ENCODE measurements around the gene FAM81B.

FAM81B gene

GRCh38 chr5:95403996-95404395 is 12.8 kb downstream of the FAM81B start:
- Histone ChIP-seq H3K36me3 (ENCODE audit: control insufficient read depth in 1 of 2, insufficient read depth in 2 of 2, low read length in 2 of 2) (no peaks in the 10 kb centered on the region), H3K9me3 (ENCODE audit: control insufficient read depth in 1 of 2, low read length in 2 of 2) (no peaks in the 10 kb centered on the region), H3K4me1 (ENCODE audit: control insufficient read depth in 1 of 2, insufficient read depth in 2 of 2, low read length in 2 of 2) (no peaks in the 10 kb centered on the region), H3K4me3 (ENCODE audit: low read depth in 1 of 2, low read length in 2 of 2) (no peak overlapping the region), H3K27me3 (ENCODE audit: low read depth, low read length) (no peaks in the 10 kb centered on the region), H3K27ac (ENCODE audit: low read length) (no peak overlapping the region)

- Histone ChIP-seq H3K27me3 (ENCODE audit: low read depth, low read length) (no peaks in the 10 kb centered on the region), H3K27ac (ENCODE audit: low read length) (no peak overlapping the region), H3K4me1 (ENCODE audit: control insufficient read depth in 1 of 2, insufficient read depth in 2 of 2, low read length in 2 of 2) (no peaks in the 10 kb centered on the region), H3K36me3 (ENCODE audit: control insufficient read depth in 1 of 2, insufficient read depth in 2 of 2, low read length in 2 of 2) (no peaks in the 10 kb centered on the region), H3K4me3 (ENCODE audit: low read depth in 1 of 2, low read length in 2 of 2) (no peak overlapping the region), H3K9me3 (ENCODE audit: control insufficient read depth in 1 of 2, low read length in 2 of 2) (no peaks in the 10 kb centered on the region)
Observed at GRCh38 chr5:95406426-95407090, 15.4 kb downstream of the FAM81B start.

- Histone ChIP-seq H3K27me3 (ENCODE audit: low read depth, low read length) (no peaks in the 10 kb centered on the region), H3K4me3 (ENCODE audit: low read depth in 1 of 2, low read length in 2 of 2) (no peak overlapping the region), H3K9me3 (ENCODE audit: control insufficient read depth in 1 of 2, low read length in 2 of 2) (no peaks in the 10 kb centered on the region), H3K27ac (ENCODE audit: low read length) (no peak overlapping the region), H3K4me1 (ENCODE audit: control insufficient read depth in 1 of 2, insufficient read depth in 2 of 2, low read length in 2 of 2) (no peaks in the 10 kb centered on the region), H3K36me3 (ENCODE audit: control insufficient read depth in 1 of 2, insufficient read depth in 2 of 2, low read length in 2 of 2) (no peaks in the 10 kb centered on the region)
Observed at GRCh38 chr5:95410279-95410678, 19.1 kb downstream of the FAM81B start.

- no peaks in the 10 kb centered on the region for H3K9me3 ChIP-seq (ENCODE audit: control insufficient read depth in 1 of 2, low read length in 2 of 2)
- H3K27ac ChIP-seq (ENCODE audit: low read length), result no peak overlapping the region
- no peaks in the 10 kb centered on the region for H3K27me3 ChIP-seq (ENCODE audit: low read depth, low read length)
- no peaks in the 10 kb centered on the region for H3K36me3 ChIP-seq (ENCODE audit: control insufficient read depth in 1 of 2, insufficient read depth in 2 of 2, low read length in 2 of 2)
- no peak overlapping the region for H3K4me3 ChIP-seq (ENCODE audit: low read depth in 1 of 2, low read length in 2 of 2)
- no peaks in the 10 kb centered on the region for H3K4me1 ChIP-seq (ENCODE audit: control insufficient read depth in 1 of 2, insufficient read depth in 2 of 2, low read length in 2 of 2)
Observed at GRCh38 chr5:95411474-95411873, 20.3 kb downstream of the FAM81B start.

- Histone ChIP-seq H3K36me3 (ENCODE audit: control insufficient read depth in 1 of 2, insufficient read depth in 2 of 2, low read length in 2 of 2) (no peaks in the 10 kb centered on the region), H3K4me3 (ENCODE audit: low read depth in 1 of 2, low read length in 2 of 2) (no peak overlapping the region), H3K9me3 (ENCODE audit: control insufficient read depth in 1 of 2, low read length in 2 of 2) (no peaks in the 10 kb centered on the region), H3K4me1 (ENCODE audit: control insufficient read depth in 1 of 2, insufficient read depth in 2 of 2, low read length in 2 of 2) (no peaks in the 10 kb centered on the region), H3K27ac (ENCODE audit: low read length) (no peak overlapping the region), H3K27me3 (ENCODE audit: low read depth, low read length) (no peaks in the 10 kb centered on the region)
Observed at GRCh38 chr5:95414451-95414850, 23.3 kb downstream of the FAM81B start.

GRCh38 chr5:95417971-95418370 is 26.8 kb downstream of the FAM81B start:
- Histone ChIP-seq H3K4me3 (ENCODE audit: low read depth in 1 of 2, low read length in 2 of 2) (no peak overlapping the region), H3K36me3 (ENCODE audit: control insufficient read depth in 1 of 2, insufficient read depth in 2 of 2, low read length in 2 of 2) (no peaks in the 10 kb centered on the region), H3K27me3 (ENCODE audit: low read depth, low read length) (no peaks in the 10 kb centered on the region), H3K9me3 (ENCODE audit: control insufficient read depth in 1 of 2, low read length in 2 of 2) (no peaks in the 10 kb centered on the region), H3K27ac (ENCODE audit: low read length) (no peak overlapping the region), H3K4me1 (ENCODE audit: control insufficient read depth in 1 of 2, insufficient read depth in 2 of 2, low read length in 2 of 2) (no peaks in the 10 kb centered on the region)

GRCh38 chr5:95422838-95423237 is 31.7 kb downstream of the FAM81B start:
- no peaks in the 10 kb centered on the region for H3K36me3 ChIP-seq (ENCODE audit: control insufficient read depth in 1 of 2, insufficient read depth in 2 of 2, low read length in 2 of 2)
- H3K9me3 ChIP-seq (ENCODE audit: control insufficient read depth in 1 of 2, low read length in 2 of 2), result no peaks in the 10 kb centered on the region
- no peaks in the 10 kb centered on the region for H3K27me3 ChIP-seq (ENCODE audit: low read depth, low read length)
- H3K4me3 ChIP-seq (ENCODE audit: low read depth in 1 of 2, low read length in 2 of 2), result no peak overlapping the region
- H3K4me1 ChIP-seq (ENCODE audit: control insufficient read depth in 1 of 2, insufficient read depth in 2 of 2, low read length in 2 of 2), result no peaks in the 10 kb centered on the region
- H3K27ac ChIP-seq (ENCODE audit: low read length), result no peak overlapping the region

GRCh38 chr5:95424016-95424415 is 32.9 kb downstream of the FAM81B start:
- Histone ChIP-seq H3K4me3 (ENCODE audit: low read depth in 1 of 2, low read length in 2 of 2) (no peak overlapping the region), H3K9me3 (ENCODE audit: control insufficient read depth in 1 of 2, low read length in 2 of 2) (no peaks in the 10 kb centered on the region), H3K27ac (ENCODE audit: low read length) (no peak overlapping the region), H3K36me3 (ENCODE audit: control insufficient read depth in 1 of 2, insufficient read depth in 2 of 2, low read length in 2 of 2) (no peaks in the 10 kb centered on the region), H3K27me3 (ENCODE audit: low read depth, low read length) (no peaks in the 10 kb centered on the region), H3K4me1 (ENCODE audit: control insufficient read depth in 1 of 2, insufficient read depth in 2 of 2, low read length in 2 of 2) (no peaks in the 10 kb centered on the region)

GRCh38 chr5:95424526-95424925 is 33.4 kb downstream of the FAM81B start:
- H3K36me3 ChIP-seq (ENCODE audit: control insufficient read depth in 1 of 2, insufficient read depth in 2 of 2, low read length in 2 of 2), result no peaks in the 10 kb centered on the region
- no peak overlapping the region for H3K4me3 ChIP-seq (ENCODE audit: low read depth in 1 of 2, low read length in 2 of 2)
- H3K9me3 ChIP-seq (ENCODE audit: control insufficient read depth in 1 of 2, low read length in 2 of 2), result no peaks in the 10 kb centered on the region
- H3K27me3 ChIP-seq (ENCODE audit: low read depth, low read length), result no peaks in the 10 kb centered on the region
- no peaks in the 10 kb centered on the region for H3K4me1 ChIP-seq (ENCODE audit: control insufficient read depth in 1 of 2, insufficient read depth in 2 of 2, low read length in 2 of 2)
- H3K27ac ChIP-seq (ENCODE audit: low read length), result no peak overlapping the region

- Histone ChIP-seq H3K27me3 (ENCODE audit: low read depth, low read length) (no peaks in the 10 kb centered on the region), H3K4me1 (ENCODE audit: control insufficient read depth in 1 of 2, insufficient read depth in 2 of 2, low read length in 2 of 2) (no peaks in the 10 kb centered on the region), H3K4me3 (ENCODE audit: low read depth in 1 of 2, low read length in 2 of 2) (no peak overlapping the region), H3K36me3 (ENCODE audit: control insufficient read depth in 1 of 2, insufficient read depth in 2 of 2, low read length in 2 of 2) (no peaks in the 10 kb centered on the region), H3K27ac (ENCODE audit: low read length) (no peak overlapping the region), H3K9me3 (ENCODE audit: control insufficient read depth in 1 of 2, low read length in 2 of 2) (no peaks in the 10 kb centered on the region)
Observed at GRCh38 chr5:95426227-95426626, 35.1 kb downstream of the FAM81B start.

GRCh38 chr5:95432779-95433178 is 41.6 kb downstream of the FAM81B start:
- no peak overlapping the region for H3K4me3 ChIP-seq (ENCODE audit: low read depth in 1 of 2, low read length in 2 of 2)
- H3K27ac ChIP-seq (ENCODE audit: low read length), result no peak overlapping the region
- H3K27me3 ChIP-seq (ENCODE audit: low read depth, low read length), result no peaks in the 10 kb centered on the region
- H3K36me3 ChIP-seq (ENCODE audit: control insufficient read depth in 1 of 2, insufficient read depth in 2 of 2, low read length in 2 of 2), result no peaks in the 10 kb centered on the region
- H3K9me3 ChIP-seq (ENCODE audit: control insufficient read depth in 1 of 2, low read length in 2 of 2), result no peaks in the 10 kb centered on the region
- H3K4me1 ChIP-seq (ENCODE audit: control insufficient read depth in 1 of 2, insufficient read depth in 2 of 2, low read length in 2 of 2), result no peaks in the 10 kb centered on the region

GRCh38 chr5:95439801-95440493 is 48.8 kb downstream of the FAM81B start:
- H3K4me1 ChIP-seq (ENCODE audit: control insufficient read depth in 1 of 2, insufficient read depth in 2 of 2, low read length in 2 of 2), result no peaks in the 10 kb centered on the region
- no peaks in the 10 kb centered on the region for H3K9me3 ChIP-seq (ENCODE audit: control insufficient read depth in 1 of 2, low read length in 2 of 2)
- no peak overlapping the region for H3K27ac ChIP-seq (ENCODE audit: low read length)
- H3K4me3 ChIP-seq (ENCODE audit: low read depth in 1 of 2, low read length in 2 of 2), result no peak overlapping the region
- H3K27me3 ChIP-seq (ENCODE audit: low read depth, low read length), result no peaks in the 10 kb centered on the region
- no peaks in the 10 kb centered on the region for H3K36me3 ChIP-seq (ENCODE audit: control insufficient read depth in 1 of 2, insufficient read depth in 2 of 2, low read length in 2 of 2)

Measured in muscle layer of duodenum (tissue), 2 donors.